CD4-positive, alpha-beta T cell treated with Interferon alpha-2 for 1 hour (primary cell): ENCODE data around the gene ZNF655.

Experiments
- DNase-seq, 2 donors: peaks; one replicate each; pipeline ENCODE4 v3.0.0-alpha.2; 2020 to 2022

Gene ZNF655

GRCh38 chr7:99607548-99607947 is 49.1 kb downstream of the ZNF655 start:
- no peak for DNase-seq

- no peak for DNase-seq
These were observed 56.1 kb downstream of the ZNF655 start for GRCh38 chr7:99614495-99614894.

DNA sequence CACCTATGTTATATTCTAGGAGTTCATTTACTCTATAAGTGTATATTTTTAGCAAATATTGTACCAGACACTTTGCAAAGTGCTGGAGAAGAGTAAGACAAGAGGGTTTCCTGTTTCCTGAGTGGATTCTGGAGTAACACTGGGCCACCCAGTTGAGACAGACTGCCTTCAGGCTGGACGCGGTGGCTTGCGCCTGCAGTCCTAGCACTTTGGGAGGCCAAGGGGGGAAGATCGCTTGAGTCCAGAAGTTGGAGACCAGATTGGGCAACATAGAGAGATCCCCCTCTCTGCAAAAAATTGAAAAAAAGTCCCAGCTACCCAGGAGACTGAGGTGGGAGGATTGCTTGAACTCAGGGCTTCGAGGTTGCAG is 57.5 kb downstream of the ZNF655 start:
- no peak for DNase-seq

- peak; percentile 87 to 91 for DNase-seq
These were observed 58.1 kb downstream of the ZNF655 start, which contains the start of gene ZSCAN25 for GRCh38 chr7:99616359-99617191. Gene ZSCAN25, plus strand, starts transcription at chr7:99616946. Its CDS starts 2,661 bp downstream, at chr7:99619607.

DNA sequence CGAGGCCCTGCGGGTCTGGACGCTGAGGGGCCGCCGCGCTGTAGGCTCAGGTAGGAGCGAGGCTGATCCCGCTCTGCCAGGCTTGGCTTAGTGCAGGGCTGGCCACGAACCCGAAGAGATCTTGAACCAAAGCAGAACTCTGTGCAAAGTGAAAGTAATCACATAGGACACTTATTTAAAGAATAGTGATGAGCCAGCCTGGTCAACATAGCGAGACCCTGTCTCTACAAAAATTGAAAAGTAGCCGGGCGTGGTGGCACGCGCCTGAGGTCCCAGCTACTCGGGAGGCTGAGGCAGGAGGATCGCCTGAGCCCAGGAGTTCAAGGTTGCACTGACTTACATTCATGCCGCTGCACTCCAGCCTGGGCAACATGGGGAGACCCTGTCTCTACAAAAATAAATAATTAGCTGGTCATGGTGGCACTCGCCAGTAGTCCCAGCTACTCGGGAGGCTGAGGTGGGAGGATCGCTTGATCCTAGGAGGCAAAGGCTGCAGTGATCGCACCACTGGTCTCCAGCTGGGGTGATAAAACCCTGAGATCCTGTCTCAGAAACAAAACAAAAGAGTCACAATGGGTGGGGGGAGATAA is 58.8 kb downstream of the ZNF655 start:
- no peak for DNase-seq

DNA sequence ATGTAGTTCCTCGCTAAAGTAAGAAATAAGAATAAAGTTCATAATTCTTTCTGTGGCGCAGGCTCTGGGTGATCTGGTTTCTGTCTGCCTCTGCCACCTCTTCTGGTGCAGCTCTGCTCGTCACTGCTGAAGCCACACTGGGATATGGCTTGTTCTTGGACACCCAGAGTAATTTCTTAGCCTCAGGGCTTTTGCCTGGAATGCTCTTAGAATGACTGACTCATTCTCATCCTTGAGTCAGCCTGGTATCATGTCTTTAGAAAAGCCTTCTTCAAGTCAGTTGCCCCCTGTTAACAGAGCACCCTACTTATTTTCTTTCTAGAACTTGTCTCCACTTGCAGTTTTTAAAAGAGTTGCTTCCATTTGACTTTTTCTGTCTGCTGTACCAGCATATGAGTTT is 60.3 kb downstream of the ZNF655 start:
- no peak for DNase-seq

GRCh38 chr7:99619571-99620130 is 61.2 kb downstream of the ZNF655 start:
- DNase-seq, result no peak

- DNase-seq, result no peak
These were observed 62.8 kb downstream of the ZNF655 start for GRCh38 chr7:99621271-99621670.

DNA sequence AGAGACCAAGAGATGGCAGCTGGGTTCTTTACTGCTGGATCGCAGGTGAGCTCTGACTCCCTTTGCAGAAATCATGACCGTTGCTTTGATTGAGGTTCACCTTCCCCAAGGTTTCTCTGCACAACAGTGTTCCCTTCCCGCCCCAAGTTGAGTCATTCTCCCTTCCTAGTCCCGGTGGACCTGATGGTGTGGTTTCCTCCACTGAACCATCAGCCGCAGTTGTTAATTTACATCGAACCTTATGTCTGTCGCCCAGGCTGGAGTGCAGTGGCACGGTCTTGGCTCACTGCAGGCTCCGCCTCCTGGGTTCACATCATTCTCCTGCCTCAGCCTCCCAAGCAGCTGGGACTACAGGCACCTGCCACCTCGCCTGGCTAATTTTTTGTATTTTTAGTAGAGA is 64.2 kb downstream of the ZNF655 start:
- no peak for DNase-seq

DNA sequence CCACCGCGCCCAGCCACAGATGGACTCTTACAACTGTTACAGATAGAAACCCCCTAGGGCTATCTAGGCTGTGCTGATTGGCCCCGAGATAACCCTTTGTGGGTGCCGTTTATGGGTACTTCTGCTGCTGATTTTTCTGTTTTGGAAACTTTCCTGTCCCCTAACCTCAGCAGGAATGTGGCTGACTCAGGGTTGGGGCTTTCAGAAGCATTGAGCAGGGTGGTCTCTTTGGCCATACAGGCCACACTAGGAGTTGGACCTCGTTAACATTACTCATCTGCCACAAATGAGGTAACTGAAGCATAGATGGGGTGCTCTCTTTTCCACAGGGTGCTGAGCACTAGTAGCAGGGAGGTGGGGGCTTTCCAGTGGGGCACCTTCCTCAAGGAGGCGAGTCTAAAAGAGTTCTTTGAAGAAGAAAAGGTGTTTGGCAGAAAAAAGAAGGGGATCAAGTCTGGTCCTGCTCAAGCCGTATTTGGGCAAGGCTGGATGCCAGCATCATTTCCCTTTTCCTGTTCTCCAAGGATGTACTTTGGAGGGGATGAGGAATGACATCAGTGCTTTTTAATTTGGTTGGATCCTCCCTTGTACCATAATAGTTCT is 64.8 kb downstream of the ZNF655 start:
- DNase-seq, result peak in 1 of 2 donors; percentile 15

- peak in 1 of 2 donors; percentile 10 for DNase-seq
These were observed 65.4 kb downstream of the ZNF655 start for GRCh38 chr7:99623702-99624447.

DNA sequence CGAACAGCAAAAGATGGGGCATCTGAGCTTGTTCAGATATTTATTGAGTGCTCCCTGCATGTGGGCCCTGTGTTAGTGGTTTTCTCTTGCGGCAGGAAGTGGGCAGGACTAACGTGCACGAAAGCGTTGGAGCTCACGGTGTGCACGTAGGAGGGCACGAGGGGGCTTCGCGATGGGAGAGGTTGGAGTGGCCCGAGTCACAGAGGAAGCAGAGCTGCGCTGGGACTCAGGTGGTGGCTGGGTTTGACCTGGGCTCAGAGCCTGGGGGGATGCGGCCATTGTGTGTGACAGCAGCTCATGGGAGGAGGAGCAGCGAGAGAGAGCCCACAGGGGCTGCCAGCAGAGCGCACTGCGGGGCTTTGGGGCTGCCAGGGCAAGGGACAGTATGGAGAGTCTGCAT is 66.0 kb downstream of the ZNF655 start:
- DNase-seq, result peak; percentile 47 to 74

DNA sequence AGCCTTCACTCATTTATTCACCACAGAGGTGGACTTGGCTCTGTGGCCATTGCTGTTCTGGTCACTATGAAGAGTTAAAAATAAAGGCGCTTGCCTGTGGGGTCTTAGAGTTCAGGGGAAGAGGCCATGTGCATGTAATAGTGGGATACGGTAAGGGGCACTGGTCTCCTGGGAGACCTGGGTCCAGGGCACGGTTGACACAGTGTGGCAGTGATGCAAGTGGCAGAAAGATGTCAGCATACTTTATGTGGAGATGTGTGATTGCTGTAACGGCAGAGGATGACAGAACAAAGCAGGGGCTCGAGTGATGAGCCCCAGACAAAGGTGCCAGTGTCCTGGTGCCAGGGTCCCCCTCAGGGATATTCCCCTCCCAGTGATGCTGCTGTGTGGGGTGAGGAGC is 66.9 kb downstream of the ZNF655 start:
- no peak for DNase-seq

- DNase-seq, result no peak
These were observed 67.5 kb downstream of the ZNF655 start for GRCh38 chr7:99625961-99626360.
